HFF-Myc (cell line): ENCODE results near the gene CD226.
"Not testable (repeated sequence)": the region's sequence is repeated elsewhere in the genome, so short reads cannot be mapped to it uniquely, and the experiment has no call there.

Source experiments
- DNase-seq: peaks from one replicate; pipeline ENCODE4 v3.0.0-alpha.2; 2011; ENCODE audit warnings: low read depth; ENCODE audit errors: extremely low read depth
- H3K4me3 ChIP-seq: replicated peaks from 2 replicates; pipeline ENCODE4 v1.5.1; 2011; ENCODE audit warnings: low read depth, mild to moderate bottlenecking, control low read depth, low read length
- TF ChIP-seq, protein P1 (sequence below): IDR thresholded peaks from 2 replicates; pipeline ENCODE4 v1.5.1; 2012; ENCODE audit warnings: mild to moderate bottlenecking, low read depth, low read length, control low read depth; ENCODE audit errors: missing control alignments

CD226 gene

GRCh38 chr18:69985239-69985638, 37.6 kb upstream of the CD226 start:
- TF ChIP-seq, protein P1, sequence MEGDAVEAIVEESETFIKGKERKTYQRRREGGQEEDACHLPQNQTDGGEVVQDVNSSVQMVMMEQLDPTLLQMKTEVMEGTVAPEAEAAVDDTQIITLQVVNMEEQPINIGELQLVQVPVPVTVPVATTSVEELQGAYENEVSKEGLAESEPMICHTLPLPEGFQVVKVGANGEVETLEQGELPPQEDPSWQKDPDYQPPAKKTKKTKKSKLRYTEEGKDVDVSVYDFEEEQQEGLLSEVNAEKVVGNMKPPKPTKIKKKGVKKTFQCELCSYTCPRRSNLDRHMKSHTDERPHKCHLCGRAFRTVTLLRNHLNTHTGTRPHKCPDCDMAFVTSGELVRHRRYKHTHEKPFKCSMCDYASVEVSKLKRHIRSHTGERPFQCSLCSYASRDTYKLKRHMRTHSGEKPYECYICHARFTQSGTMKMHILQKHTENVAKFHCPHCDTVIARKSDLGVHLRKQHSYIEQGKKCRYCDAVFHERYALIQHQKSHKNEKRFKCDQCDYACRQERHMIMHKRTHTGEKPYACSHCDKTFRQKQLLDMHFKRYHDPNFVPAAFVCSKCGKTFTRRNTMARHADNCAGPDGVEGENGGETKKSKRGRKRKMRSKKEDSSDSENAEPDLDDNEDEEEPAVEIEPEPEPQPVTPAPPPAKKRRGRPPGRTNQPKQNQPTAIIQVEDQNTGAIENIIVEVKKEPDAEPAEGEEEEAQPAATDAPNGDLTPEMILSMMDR: no peak
- H3K4me3 ChIP-seq: no peak overlapping the region
- no peak for DNase-seq

GRCh38 chr18:69982417-69982816, 34.7 kb upstream of the CD226 start:
- H3K4me3 ChIP-seq: no peak overlapping the region
- TF ChIP-seq, protein P1: no peak
- DNase-seq: no peak

- TF ChIP-seq, protein P1: no peak
Observed at GRCh38 chr18:69981948-69982347, 34.3 kb upstream of the CD226 start.

DNA sequence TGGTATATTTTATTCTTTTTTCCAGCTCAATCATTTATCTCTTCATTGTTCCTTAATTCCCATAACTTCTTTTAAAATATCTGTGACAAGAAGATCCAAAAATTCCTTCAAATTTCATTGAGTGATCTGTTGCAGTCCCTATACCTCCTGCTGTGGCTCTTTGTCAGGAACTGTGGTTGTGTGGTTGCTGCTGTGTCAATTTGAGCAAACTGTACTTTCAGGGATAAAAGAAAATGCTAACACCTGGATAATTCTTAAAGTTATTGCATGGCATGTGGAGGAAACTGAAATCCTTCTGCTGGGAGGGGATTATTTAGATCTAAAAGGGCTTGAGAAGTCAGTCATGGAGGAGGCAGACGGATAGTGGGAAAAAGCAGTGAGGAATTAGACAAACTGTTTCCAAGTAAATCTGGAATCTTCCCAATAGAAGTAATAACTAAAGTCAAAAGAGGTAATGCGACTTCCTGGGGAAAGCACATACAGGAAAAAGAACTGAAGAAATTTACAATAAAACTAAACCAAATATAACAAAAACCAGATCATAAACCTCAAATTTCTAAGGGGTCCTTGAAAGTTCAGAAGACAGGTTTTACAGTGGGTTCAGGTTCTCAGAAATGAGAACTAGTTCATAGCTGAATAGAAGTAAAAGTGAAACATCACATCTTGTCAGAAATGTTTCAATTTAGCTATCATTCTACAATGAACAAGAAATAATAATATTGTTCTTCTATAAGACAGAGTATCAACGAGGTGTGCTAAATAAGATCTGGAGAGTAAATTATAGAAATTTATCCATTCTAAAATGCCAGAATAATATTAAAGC, 33.5 kb upstream of the CD226 start:
- no peak for DNase-seq
- TF ChIP-seq, protein P1: no peak
- no peak overlapping the region for H3K4me3 ChIP-seq

More at GRCh38 chr18:69981948-69982347, 34.3 kb upstream of the CD226 start:
- H3K4me3 ChIP-seq: no peak overlapping the region
- no peak for DNase-seq

- no peak overlapping the region for H3K4me3 ChIP-seq
- TF ChIP-seq, protein P1: no peak
- DNase-seq: no peak
Observed at GRCh38 chr18:69980509-69980908, 32.8 kb upstream of the CD226 start.

GRCh38 chr18:69978732-69979715, 31.4 kb upstream of the CD226 start:
- no peak overlapping the region for H3K4me3 ChIP-seq
- TF ChIP-seq, protein P1: no peak
- DNase-seq: no peak

- not testable (repeated sequence) for DNase-seq, H3K4me3 ChIP-seq
Observed at GRCh38 chr18:69975294-69975693, 27.6 kb upstream of the CD226 start.
